HepG2 (cell line): ENCODE measurements around the gene SRP9. TPM values are rescaled to one million over a fixed set of nuclear protein-coding genes. Genes with fewer than 3 reads are reported as not detected.

Experiments
- ATAC-seq: fragments of 200-7000 bp; cut with Tn5 transposase; 3 replicates; pipeline ENCODE4 v1.9.1; 2020; ENCODE audit warnings: mild to moderate bottlenecking, moderate library complexity
- BruUV-seq: library from RNA; stranded (reverse); fragments of 400-500 nt; replicated peaks from 2 replicates; lab custom pipeline; 2021; lab: Mats Ljungman, UMichigan
- CTCF ChIA-PET: fragments of 300-600 bp; formaldehyde crosslinking; extraction: SDS; loops from one replicate; lab custom pipeline; 2021; ENCODE audit warnings: low total read pairs, inconsistent platforms, low intra/inter-chr PET ratio; lab: Yijun Ruan, JAX
- POLR2A ChIA-PET: fragments of 350-600 bp; sonication (Branson Sonifier 250); formaldehyde crosslinking; loops from one replicate; lab custom pipeline; 2020; ENCODE audit warnings: antibody characterized with exemption, inconsistent platforms; lab: Yijun Ruan, JAX
- DNase-seq: peaks from one replicate; pipeline ENCODE4 v3.0.0-alpha.2; 2015; ENCODE audit warnings: low spot score
- FAIRE-seq: peaks from 3 replicates; lab custom pipeline; 2011; peaks lifted over from hg19 to GRCh38; lab: Jason Lieb, UNC
- H2AFZ ChIP-seq: one replicate; pipeline ENCODE4 v1.6.1; 2011; ENCODE audit warnings: low read length, inconsistent platforms
- H3K27ac ChIP-seq: fragments of 300-600 bp; 3 replicates; pipeline ENCODE4 v1.8.0; 2011; ENCODE audit warnings: mixed run types, mild to moderate bottlenecking, mixed read lengths, low read length, inconsistent platforms; ENCODE audit not compliant: insufficient read depth; ENCODE audit errors: extremely low read length
- H3K27me3 ChIP-seq, 2 experiments: fragments of 200-600 bp in 1 of 2; 2 replicates in 1 of 2; 3 replicates in 1 of 2; pipeline versions ENCODE4 v1.6.0 to v1.8.0; 2011; ENCODE audit warnings: low read length in 2 of 2, mild to moderate bottlenecking in 2 of 2, moderate library complexity in 2 of 2, inconsistent platforms in 1 of 2; ENCODE audit not compliant: insufficient read depth in 2 of 2, control insufficient read depth in 1 of 2
- H3K36me3 ChIP-seq, 2 experiments: fragments of 200-600 bp in 1 of 2; replicated peaks in 1 of 2; 2 replicates in 1 of 2; 3 replicates in 1 of 2; pipeline versions ENCODE4 v1.5.1 to v1.8.0; 2011; ENCODE audit warnings: low read length in 2 of 2, inconsistent platforms in 1 of 2; ENCODE audit not compliant: insufficient read depth in 2 of 2, control insufficient read depth in 1 of 2
- H3K4me1 ChIP-seq: 2 replicates; pipeline ENCODE4 v1.5.1; 2012; ENCODE audit warnings: low read length, inconsistent platforms; ENCODE audit not compliant: insufficient read depth
- H3K4me2 ChIP-seq: 2 replicates; pipeline ENCODE4 v1.6.0; 2011; ENCODE audit warnings: low read depth, low read length, inconsistent platforms
- H3K4me3 ChIP-seq, 3 experiments: fragments of 200-600 bp in 1 of 3; sonication (generic), shearing (Covaris generic) in 1 of 3; replicated peaks in 1 of 3; 2 replicates each; pipeline ENCODE4 v1.5.1; 2011 to 2016; ENCODE audit warnings: low read length in 3 of 3, inconsistent platforms in 2 of 3, low read depth in 2 of 3, mild to moderate bottlenecking in 2 of 3, control low read depth in 1 of 3, mixed read lengths in 1 of 3; ENCODE audit not compliant: insufficient read depth in 1 of 3
- H3K79me2 ChIP-seq: one replicate; pipeline ENCODE4 v1.6.1; 2011; ENCODE audit warnings: low read length, inconsistent platforms; ENCODE audit not compliant: insufficient read depth
- H3K9ac ChIP-seq: 2 replicates; pipeline ENCODE4 v1.6.0; 2011; ENCODE audit warnings: mild to moderate bottlenecking, low read depth, low read length, inconsistent platforms; ENCODE audit not compliant: insufficient read depth
- H3K9me3 ChIP-seq: 2 replicates; pipeline ENCODE4 v1.5.1; 2012; ENCODE audit warnings: mild to moderate bottlenecking, low read length
- H4K20me1 ChIP-seq: 2 replicates; pipeline ENCODE4 v1.6.0; 2011; ENCODE audit warnings: inconsistent platforms, mild to moderate bottlenecking, low read length, moderate library complexity; ENCODE audit not compliant: insufficient read depth
- EEA1 ChIP-seq: sonication (generic); formaldehyde crosslinking; IDR thresholded peaks from 2 replicates; pipeline ENCODE4 v1.5.1; 2020; ENCODE audit warnings: mild to moderate bottlenecking, missing genetic modification reagents, borderline replicate concordance
- GATAD2A ChIP-seq: IDR thresholded peaks from 2 replicates; pipeline ENCODE4 v1.6.1; 2016
- GPBP1L1 ChIP-seq: sonication (generic); formaldehyde crosslinking; IDR thresholded peaks from 2 replicates; pipeline ENCODE4 v1.5.0; 2020; ENCODE audit warnings: mild to moderate bottlenecking, missing genetic modification reagents
- SP4 ChIP-seq: sonication (generic); formaldehyde crosslinking; IDR thresholded peaks from 2 replicates; pipeline ENCODE4 v1.8.1; 2023; ENCODE audit warnings: mild to moderate bottlenecking, missing genetic modification reagents
- ZNF235 ChIP-seq: sonication (generic); formaldehyde crosslinking; IDR thresholded peaks from 2 replicates; pipeline ENCODE4 v1.8.1; 2023; ENCODE audit warnings: mild to moderate bottlenecking, missing genetic modification reagents, borderline replicate concordance
- ZNF350 ChIP-seq: sonication (generic); formaldehyde crosslinking; IDR thresholded peaks from 2 replicates; pipeline ENCODE4 v1.4.0; 2020; ENCODE audit warnings: mild to moderate bottlenecking, low read depth, missing genetic modification reagents, borderline replicate concordance
- ZNF674 ChIP-seq: sonication (generic); formaldehyde crosslinking; IDR thresholded peaks from 2 replicates; pipeline ENCODE4 v1.5.0; 2020; ENCODE audit warnings: low read depth, mild to moderate bottlenecking, missing genetic modification reagents
- ZNF710 ChIP-seq: sonication (generic); formaldehyde crosslinking; IDR thresholded peaks from 2 replicates; pipeline ENCODE4 v1.5.0; 2020; ENCODE audit warnings: mild to moderate bottlenecking, missing genetic modification reagents, borderline replicate concordance
- WGBS: methylation state at CpG from one replicate; pipeline ENCODE4 v1.1.6; 2017; ENCODE audit warnings: low lambda C conversion rate; 5-methylcytosine and 5-hydroxymethylcytosine counted together
- in situ Hi-C: cut with HindIII; loops from 2 replicates; pipeline ENCODE4 v1.10.0; 2017; ENCODE audit warnings: low pct_unique_long_range_greater_than_20kb; ENCODE audit not compliant: extremely low pct_ligation_motif_present
- intact Hi-C: fragments of 100-400 bp; cut with micrococcal nuclease; formaldehyde crosslinking; loops from one replicate; pipeline ENCODE4 v1.10.0; 2022; ENCODE audit not compliant: unreplicated experiment
- polyA plus RNA-seq, 8 experiments: library from polyadenylated mRNA; depleted of rRNA in 3 of 8; stranded (reverse) in 7 of 8; unstranded in 1 of 8; fragments of >200 nt; fragmentation: Illumina TruSeq in 4 of 8; extraction: Trizol in 4 of 8; gene quantifications; 2 replicates each; pipeline versions ENCODE4 v1.2.1 to v1.2.3, GENCODE V29; 2011 to 2016; ENCODE audit warnings: low read depth in 4 of 8, missing spikeins in 1 of 8, mixed read lengths in 1 of 8; ENCODE audit not compliant: insufficient read depth in 1 of 8
- total RNA-seq, 5 experiments: library from RNA; depleted of rRNA; stranded (reverse); fragments of >200 nt; fragmentation: Illumina TruSeq; extraction: Trizol; gene quantifications; 2 replicates each; pipeline ENCODE4 v1.2.3, GENCODE V29; 2016; ENCODE audit warnings: low read depth in 1 of 5

Gene SRP9
- total and polyA plus RNA-seq, 2 of the 13 experiments (the other 11 are each of a cell fraction or from before 2014, with no cell fraction given): 251 to 307 TPM

- TF ChIP-seq ZNF710 (CRISPR knock-in tag) (peak; percentile 37; the same call in 1 of the 2 replicates), ZNF350 (CRISPR knock-in tag) (no peak; the same call in 1 of the 2 replicates), ZNF674 (CRISPR knock-in tag) (no peak), GPBP1L1 (CRISPR knock-in tag) (no peak)
- TF ChIP-seq, all 625 proteins: peak for 155
These were observed 47.5 kb downstream of the SRP9 start (continued) for GRCh38 chr1:225825078-225825477.

GRCh38 chr1:225825607-225826007 is 48.0 kb downstream of the SRP9 start:
- CTCF ChIA-PET: no interaction called here
- BruUV-seq: no TSS peak
- no peaks in the 10 kb centered on the region for H4K20me1 ChIP-seq
- FAIRE-seq (no peak), ATAC-seq (peak; percentile 26), DNase-seq (no peak)
- H3K36me3 ChIP-seq: peaks cover 5 to 23% of the 10 kb centered on the region in 2 experiments; a peak in 3 of 5 replicates
- H2AFZ ChIP-seq: no peak overlapping the region
- peak overlapping the region in 1 of 3 experiments; percentile 41; a peak in 1 of 6 replicates for H3K4me3 ChIP-seq
- no peak overlapping the region for H3K9ac ChIP-seq
- in situ Hi-C loops: loop anchor here (5.0 kb wide), 1 partner anchor 348 kb away; no protein-coding TSS in a partner anchor
- 83% methylated on average over 6 of the region's 7 CpGs for WGBS
- H3K27ac ChIP-seq: peak overlapping the region; percentile 60
- H3K4me2 ChIP-seq: peak overlapping the region; percentile 68
- intact Hi-C loops: loop anchor here (10.0 kb wide), 1 partner anchor 99 kb away; the partner anchor contains the start of gene PYCR2
- POLR2A ChIA-PET: interaction anchor here (1.2 to 1.6 kb wide), 4 partner anchors 12 to 48 kb away, joined by 3 to 8 read pairs (median 4); partner anchors contain the start of genes EPHX1 and SRP9
- H3K79me2 ChIP-seq: peaks cover 19% of the 10 kb centered on the region
- TF ChIP-seq ZNF235 (CRISPR knock-in tag) (no peak), EEA1 (CRISPR knock-in tag) (no peak), GATAD2A (no peak), SP4 (CRISPR knock-in tag) (no peak)
- TF ChIP-seq, all 625 proteins: peak for 0
- H3K9me3 ChIP-seq: no peaks in the 10 kb centered on the region
- H3K27me3 ChIP-seq: no peaks in the 10 kb centered on the region
- peaks cover 70% of the 10 kb centered on the region for H3K4me1 ChIP-seq
